Stimulated activated CD4-positive, alpha-beta T cell treated with anti-CD3 and anti-CD28 coated beads, Interleukin-4, amount 100 ng/mL, for 1 hour (primary cell): ENCODE data around the gene CNRIP1.
"Not testable (repeated sequence)": the region's sequence is repeated elsewhere in the genome, so short reads cannot be mapped to it uniquely, and the experiment has no call there.

ENCODE experiments used
- DNase-seq: peaks from one replicate; pipeline ENCODE4 v3.0.0-alpha.2; 2020

Gene CNRIP1

GRCh38 chr2:68319398-68320117 is at the start of gene CNRIP1:
TSS of gene CNRIP1 (minus strand) at chr2:68319949. CDS start at chr2:68319400, 549 bp downstream.
- DNase-seq = peak; percentile 2

DNA sequence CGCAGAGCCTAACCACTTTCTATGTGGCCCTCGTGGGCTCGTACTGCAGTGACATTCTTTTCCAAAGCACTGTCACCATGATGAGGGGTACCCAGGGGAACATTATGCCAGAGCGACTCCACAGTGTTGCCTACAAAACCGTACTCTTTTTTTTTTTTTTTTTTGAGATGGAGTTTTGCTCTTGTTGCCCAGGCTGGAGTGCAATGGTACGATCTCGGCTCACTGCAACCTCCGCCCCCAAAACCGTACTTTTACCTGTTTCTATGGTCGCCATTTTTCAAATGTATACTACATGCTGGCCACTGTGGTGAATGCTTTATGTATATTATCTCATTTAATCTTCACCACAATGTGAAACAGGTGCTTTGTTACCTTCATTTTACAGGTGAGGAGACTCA is 49.6 kb upstream of the CNRIP1 start:
- no peak for DNase-seq

DNA sequence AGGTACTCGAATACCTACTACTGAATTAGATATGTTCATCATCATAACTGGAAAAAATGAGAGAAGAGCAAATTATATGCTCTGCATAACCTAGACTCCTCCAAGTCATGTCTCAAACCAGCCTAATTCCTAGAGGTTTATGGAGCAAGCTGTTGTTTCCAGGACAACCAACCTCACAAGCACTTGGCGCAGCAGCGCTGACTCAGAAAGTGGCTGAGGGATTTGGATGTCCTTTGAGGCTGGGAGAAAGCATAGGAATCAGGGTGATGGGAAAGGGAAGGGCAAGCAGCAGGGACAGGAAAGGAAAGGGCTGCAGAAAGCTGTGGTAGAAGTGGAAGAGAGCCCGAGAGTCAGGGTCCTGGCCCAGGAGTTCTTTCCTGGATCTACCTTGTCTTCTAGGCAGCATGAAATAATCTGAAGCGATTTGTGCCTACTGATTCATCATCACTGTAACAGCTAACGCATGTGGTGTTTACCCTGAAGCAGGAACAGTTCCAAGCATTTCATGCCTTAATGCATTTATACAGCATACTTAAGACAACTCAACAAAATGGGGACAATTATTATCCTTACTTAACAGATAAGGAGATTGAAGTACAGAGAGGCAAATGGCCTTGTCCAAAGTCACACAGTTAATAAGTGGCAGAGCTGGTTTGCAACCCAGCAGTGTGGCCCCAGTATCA is 49.0 kb upstream of the CNRIP1 start:
- no peak for DNase-seq

DNA sequence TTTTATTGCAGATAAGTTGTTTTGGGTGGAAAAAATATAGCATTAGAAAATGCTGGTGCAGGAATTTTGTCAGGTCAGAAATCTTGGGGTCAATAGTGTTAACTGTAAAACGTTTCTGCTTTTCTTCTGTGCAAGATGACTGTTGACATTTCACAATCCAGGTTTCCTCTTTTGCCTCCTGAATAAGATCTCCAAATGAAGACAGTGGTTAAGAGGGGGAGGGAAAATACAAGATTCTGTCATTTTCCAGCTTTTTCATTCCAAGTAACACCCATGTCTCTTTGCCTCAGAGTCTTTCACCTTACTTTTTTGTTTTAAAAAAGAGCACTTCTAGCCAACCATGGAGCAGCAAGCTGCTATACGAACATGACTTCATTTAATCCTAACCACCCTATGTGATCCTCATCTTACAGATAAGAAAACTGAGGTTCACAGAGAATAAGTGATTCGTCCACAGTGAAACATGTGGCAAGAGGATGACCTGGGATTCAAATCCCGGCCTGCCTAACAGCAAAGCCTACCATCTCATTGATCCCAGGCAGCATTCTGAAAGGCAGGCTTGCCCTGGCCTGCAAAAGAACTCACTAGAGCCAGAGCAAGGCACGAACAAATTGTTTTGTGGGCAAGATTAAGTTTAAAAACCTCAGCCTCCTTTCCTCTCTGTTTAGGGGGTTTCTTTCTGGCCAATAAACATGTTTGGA is 48.4 kb upstream of the CNRIP1 start:
- no peak for DNase-seq

DNA sequence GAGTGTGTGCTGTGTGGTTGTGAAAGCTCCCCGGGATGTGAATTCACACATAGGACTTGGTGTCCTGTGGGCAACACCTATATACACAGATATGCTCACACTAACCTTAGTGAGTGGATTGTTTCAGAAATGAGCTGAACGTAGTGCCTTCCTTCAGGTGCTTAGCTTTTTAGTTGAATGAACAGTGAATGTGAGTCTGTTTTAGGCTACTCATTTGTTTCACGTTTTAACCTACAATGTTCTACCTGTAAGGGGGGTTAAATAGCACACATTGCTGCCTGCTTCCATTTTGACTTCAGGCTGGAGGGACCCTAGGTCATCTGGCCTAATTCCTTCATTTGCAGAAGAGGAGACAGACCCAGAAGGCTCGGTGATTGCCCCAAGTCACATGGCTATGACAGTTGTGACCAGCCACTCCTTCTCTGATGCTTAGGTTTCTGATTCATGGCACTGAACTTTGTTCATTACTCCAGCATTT is 46.4 kb upstream of the CNRIP1 start:
- DNase-seq = no peak

- DNase-seq = no peak
Observed at GRCh38 chr2:68365087-68365486, 45.3 kb upstream of the CNRIP1 start, which contains the start of gene PLEK. TSS of gene PLEK (plus strand) at chr2:68365282. CDS start at chr2:68365352, 70 bp downstream.

DNA sequence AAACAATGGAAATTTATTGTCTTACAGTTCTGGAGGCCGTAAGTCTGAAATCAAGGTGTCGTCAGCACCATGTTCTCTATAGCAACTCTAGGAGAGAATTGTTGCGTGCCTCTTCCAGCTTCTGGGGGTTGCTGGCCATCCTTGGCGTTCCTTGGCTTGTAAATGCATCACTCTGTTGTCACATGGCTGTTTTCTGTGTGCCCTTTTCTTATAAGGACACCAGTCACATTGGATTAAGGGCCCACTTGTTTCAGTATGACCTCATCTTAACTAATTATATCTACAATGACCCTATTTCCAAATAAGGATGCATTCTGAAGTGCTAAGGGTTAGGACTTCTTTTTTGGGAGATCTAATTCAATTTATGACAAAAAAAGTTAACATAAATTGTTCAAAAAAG is 44.0 kb upstream of the CNRIP1 start:
- no peak for DNase-seq

DNA sequence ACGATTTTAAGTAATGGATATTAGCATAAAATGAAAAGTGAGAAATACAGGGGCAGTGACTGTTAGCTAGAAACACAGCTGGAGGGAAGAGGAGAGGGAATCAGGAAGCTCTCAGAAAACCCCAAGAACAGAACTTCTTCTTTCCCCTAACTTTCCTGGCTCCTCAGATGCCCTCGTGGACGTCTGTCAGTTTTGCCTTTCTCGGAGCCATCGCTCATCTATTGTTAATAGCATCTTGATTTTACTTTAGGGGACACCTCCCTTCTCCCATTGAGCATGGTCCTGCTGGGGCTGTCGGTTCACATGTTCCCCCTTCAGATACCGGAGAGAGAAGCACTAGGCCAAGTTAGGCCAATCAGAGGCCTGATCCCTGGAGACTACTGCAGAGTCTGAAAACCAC is 43.0 kb upstream of the CNRIP1 start:
- DNase-seq = no peak

DNA sequence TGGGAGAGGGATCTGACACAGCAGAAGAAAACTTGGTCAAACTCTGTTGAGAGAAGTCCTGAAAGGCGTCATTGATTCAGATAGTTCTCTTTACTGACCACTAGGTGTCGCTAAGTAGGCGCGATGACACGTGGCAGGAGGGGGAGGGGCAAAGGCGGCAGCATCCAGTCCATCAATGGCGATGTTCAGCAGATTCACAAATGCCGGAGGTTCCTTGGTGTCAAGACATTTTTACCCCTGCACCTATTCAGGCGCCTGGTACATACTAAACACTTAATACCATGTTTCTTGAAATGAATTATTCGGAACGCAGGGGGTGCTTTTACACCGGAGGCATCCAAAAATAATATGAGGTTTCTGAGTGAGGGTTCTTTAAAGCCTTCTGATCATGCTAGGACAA is 42.3 kb upstream of the CNRIP1 start:
- peak; percentile 83 for DNase-seq

DNA sequence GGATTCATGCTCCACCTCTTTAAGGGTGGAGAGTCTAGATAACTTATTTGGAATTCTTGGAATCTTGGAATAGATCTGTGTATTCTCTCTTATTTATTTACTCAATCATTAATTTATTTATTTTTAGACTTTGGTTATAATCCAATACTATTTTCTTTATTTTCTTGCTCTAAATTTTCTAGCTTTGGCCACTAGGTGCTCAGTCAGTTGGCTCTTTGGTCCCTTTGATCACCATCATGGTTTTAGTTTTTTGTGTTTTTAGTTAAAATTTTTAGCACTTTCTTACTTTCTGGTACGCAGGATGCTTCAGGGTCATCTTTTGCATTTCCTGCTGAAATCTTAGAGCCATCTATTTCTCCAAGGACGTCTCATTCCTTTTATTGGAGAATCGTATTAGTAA is 40.1 kb upstream of the CNRIP1 start:
- DNase-seq = no peak

DNA sequence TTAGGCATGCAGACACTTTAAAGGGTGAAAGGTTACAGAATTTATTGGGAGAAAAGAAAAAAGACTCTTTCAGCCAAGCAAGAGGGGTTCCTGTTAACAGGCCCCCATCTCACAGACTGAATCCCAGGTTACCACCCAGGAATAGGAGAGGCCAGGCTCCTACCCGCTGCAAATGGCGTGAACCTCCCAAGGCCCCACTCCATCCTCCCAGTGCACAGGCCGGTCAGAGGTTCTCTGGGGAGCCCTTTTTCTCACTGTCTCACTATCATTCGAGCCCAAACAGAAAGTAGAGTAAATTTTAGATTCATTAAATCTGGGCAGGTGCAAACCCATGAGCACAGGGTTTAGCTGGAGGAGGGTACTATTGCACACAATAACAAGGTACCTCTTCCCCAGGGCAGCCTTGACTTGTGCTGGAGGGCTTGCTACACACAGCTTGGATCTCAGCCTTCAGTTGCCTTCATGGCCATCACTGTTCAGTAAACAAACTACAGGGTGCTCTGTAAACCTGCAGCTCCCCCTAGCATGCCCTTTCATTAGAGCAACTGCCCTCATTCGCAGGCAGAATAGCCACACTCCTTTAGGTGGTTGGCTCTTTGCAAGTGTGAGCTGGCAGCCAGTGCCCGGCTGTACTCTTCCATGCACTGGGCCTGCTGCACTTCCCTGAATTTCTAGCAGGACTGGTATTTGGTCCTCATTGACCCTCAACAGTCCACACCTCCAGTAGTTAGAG is 38.0 kb upstream of the CNRIP1 start:
- no peak for DNase-seq

- no peak for DNase-seq
Observed at GRCh38 chr2:68356599-68357239, 37.0 kb upstream of the CNRIP1 start.

DNA sequence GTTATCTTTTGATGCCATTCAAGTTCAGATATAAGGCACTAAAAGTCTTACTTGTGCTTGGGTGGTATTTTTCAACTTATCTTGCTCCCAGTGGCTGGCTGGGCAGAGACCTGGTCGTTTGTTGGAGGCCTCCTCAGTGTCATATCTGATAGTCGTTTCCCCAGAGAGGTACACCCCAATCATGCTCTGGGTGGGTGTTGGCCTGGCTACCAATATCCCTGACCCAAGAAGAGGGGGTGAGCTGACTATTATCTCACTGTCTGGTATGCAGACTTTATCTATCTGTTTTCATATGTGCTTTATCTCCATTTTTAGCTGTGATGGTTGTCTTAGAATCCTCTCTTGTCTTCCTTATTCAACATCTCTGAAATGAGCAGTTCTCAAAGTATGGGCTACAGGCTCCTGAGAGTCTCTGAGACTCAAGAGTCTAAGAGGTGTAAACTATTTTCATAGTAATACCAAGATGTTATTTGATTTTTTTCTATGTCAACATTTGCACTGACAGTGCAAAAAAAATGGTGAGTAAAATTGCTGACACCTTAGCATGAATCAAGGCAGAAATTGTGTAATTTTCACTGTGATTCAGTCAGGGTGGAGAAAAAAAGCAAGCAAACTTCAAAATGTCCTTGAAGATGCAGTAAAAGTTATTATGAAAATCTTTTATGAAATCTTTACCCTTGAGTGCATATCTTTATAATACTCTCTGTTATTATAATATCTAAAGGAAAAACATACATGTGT is 33.1 kb upstream of the CNRIP1 start:
- DNase-seq = no peak

GRCh38 chr2:68351997-68352396 is 32.2 kb upstream of the CNRIP1 start:
- no peak for DNase-seq

DNA sequence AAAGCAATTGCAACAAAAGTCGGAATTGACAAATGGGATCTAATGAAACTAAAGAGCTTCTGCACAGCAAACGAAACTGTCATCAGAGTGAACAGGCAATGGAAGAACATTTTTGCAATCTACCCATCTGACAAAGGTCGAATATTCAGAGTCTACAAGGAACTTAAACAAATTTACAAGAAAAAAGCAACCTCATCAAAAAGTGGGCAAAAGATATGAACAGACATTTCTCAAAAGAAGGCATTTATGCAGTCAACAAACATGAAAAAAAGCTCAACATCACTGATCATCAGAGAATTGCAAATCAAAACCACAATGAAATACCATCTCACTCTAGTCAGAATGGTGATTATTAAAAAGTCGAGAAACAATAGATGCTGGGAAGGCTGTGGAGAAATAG is 29.3 kb upstream of the CNRIP1 start:
- not testable (repeated sequence) for DNase-seq

DNA sequence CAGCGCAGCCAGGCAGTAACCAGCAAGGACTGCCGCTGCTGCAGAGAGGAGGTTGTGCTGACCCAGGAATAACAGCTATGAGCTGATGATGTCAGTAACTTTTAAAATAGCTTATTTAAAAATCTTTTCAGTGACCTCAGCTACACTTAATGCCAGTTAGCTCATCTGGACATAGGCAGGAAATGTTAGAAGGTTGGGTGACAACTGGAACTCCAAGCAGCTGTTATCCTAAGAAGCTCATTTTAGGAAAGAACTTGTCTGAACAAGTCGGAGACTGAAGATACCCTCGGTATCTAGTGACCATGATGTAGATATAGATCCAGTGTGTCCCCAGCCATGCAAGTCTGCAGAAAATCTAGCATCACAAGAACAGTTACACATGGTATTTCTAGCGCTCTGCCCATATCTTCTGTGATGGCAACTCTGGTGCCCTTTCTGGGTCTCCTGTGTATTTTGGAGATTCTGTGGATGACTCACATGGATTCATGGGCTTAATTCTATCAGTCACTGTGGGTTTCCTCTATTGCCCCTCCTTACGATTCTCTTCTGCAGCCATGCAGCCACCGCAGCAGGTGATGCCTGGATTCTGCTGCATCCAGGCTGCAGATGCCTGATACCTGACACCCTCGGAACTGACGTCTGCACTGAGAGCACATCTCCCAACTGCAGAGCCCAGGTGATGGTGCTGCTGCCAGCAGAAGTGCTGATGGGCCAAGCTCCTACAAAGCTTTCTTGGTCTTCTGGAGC is 25.6 kb upstream of the CNRIP1 start:
- no peak for DNase-seq

DNA sequence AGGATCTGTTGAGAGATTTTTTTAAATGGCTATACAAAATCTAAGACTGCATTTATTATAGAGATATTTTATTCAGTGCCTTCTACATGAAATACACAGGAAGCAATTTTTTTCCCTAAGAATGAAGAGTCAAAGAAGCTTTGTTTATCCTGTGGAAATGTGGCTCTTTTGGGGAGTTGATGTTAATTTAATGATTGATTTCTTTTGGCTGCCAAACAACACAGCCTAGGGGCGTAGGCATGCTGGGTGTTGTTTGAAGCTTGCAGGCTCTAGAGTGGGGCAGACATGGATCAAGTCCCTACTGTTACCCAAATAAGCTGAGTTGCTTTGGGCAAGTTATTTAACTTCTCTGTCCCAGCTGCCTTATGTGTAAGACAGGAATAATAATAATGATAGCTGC is 24.3 kb upstream of the CNRIP1 start:
- no peak for DNase-seq

GRCh38 chr2:68342470-68342869 is 22.7 kb upstream of the CNRIP1 start:
- no peak for DNase-seq

GRCh38 chr2:68341583-68341982 is 21.8 kb upstream of the CNRIP1 start:
- no peak for DNase-seq

DNA sequence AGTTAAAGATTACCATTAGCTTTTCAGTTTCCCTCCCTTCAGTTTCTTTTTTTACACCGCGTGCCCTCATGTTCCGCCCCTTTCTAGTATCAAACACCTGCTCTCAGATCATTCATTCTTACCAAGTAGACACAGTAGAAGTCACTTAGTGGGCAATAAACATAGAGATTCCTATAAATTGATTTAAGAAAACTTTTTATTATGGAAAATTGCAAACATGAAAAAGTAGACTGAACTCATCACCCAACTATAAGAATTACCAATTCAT is 21.2 kb upstream of the CNRIP1 start:
- no peak for DNase-seq
